Fibroblast of the aortic adventitia (primary cell): ENCODE data around the gene C3orf80. TPM values are rescaled to one million over a fixed set of nuclear protein-coding genes. Genes with fewer than 3 reads are reported as not detected.
"Not testable (repeated sequence)": the region's sequence is repeated elsewhere in the genome, so short reads cannot be mapped to it uniquely, and the experiment has no call there.

ENCODE experiments used
- DNase-seq: peaks from one replicate; pipeline ENCODE4 v3.0.0-alpha.2; 2010; ENCODE audit warnings: low read depth
- H3K4me3 ChIP-seq: 2 replicates; pipeline ENCODE4 v1.5.1; 2011; ENCODE audit warnings: low read depth, mild to moderate bottlenecking, control low read depth, low read length, moderate library complexity
- total RNA-seq: library from RNA; depleted of rRNA; stranded (reverse); fragments of >200 nt; gene quantifications from 2 replicates; pipeline ENCODE4 v1.2.3, GENCODE V29; 2012; ENCODE audit warnings: low replicate concordance
- TF ChIP-seq, protein P1 (sequence below): IDR thresholded peaks from 2 replicates; pipeline ENCODE4 v1.5.1; 2011; ENCODE audit warnings: mild to moderate bottlenecking, low read length, control low read depth, inconsistent platforms; ENCODE audit not compliant: insufficient read depth

The C3orf80 gene
- total RNA-seq, 1 donor: 0.63 TPM

DNA sequence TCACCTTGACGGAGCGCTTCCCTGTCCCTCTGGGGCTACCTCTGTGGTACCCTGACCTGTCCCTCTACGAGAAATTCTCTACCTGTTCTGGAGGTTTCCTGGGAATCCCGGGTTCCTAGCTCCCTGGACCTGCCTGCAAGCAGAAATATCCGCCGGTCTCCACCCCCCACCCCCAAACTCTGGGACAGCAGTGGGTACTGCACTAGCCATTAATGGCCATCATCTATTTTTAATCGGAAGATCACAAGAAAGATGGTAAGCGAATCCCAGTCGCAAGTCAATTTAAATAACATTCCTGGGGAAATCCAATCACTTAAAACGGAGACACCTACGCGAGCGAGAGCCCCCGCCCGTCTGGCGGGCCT is 429 bp upstream of the C3orf80 start:
- H3K4me3 ChIP-seq: peak overlapping the region; percentile 66
- no peak for DNase-seq
- TF ChIP-seq, protein P1, sequence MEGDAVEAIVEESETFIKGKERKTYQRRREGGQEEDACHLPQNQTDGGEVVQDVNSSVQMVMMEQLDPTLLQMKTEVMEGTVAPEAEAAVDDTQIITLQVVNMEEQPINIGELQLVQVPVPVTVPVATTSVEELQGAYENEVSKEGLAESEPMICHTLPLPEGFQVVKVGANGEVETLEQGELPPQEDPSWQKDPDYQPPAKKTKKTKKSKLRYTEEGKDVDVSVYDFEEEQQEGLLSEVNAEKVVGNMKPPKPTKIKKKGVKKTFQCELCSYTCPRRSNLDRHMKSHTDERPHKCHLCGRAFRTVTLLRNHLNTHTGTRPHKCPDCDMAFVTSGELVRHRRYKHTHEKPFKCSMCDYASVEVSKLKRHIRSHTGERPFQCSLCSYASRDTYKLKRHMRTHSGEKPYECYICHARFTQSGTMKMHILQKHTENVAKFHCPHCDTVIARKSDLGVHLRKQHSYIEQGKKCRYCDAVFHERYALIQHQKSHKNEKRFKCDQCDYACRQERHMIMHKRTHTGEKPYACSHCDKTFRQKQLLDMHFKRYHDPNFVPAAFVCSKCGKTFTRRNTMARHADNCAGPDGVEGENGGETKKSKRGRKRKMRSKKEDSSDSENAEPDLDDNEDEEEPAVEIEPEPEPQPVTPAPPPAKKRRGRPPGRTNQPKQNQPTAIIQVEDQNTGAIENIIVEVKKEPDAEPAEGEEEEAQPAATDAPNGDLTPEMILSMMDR: no peak

DNA sequence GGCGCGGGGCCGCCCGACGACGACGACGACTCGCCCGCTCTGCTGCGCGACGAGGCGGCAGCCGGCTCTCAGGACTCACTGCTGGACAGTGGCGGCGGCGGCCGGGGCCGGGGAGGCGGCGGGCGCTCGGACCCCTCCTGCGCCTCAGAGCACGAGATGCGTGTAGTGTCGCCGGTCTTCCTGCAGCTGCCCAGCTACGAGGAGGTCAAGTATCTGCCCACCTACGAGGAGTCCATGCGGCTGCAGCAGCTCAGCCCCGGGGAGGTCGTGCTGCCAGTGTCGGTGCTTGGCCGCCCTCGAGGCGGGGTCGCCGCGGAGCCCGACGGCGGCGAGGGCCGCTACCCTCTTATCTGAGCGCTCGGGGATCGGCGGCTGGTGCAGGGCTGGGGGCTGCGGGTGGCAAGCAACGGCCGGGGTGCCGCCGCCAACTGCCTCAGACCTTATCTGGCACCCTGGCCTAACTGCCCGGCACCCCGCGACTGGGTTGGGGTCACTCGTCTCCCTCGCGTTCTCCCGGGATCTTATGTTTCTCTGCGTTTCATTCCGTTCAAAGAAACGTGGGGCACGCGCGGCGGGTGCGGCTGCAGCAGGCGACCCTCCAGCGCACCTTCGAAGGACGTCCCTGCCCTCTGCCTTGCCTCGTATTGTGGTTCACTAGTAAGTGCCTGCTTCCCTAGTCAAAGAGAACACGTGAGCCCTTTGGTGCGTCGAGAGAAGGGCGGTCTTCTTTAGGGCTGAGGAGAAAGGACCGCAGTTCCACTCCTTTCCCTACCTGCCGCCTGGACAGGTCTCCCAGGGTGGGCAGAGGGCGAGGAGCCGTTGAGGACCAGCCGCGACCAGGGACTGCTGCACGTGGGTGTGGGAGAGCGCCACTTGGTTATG is 1.0 kb downstream of the C3orf80 start:
- DNase-seq: no peak
- TF ChIP-seq, protein P1: no peak
- peak overlapping the region; percentile 66 for H3K4me3 ChIP-seq

DNA sequence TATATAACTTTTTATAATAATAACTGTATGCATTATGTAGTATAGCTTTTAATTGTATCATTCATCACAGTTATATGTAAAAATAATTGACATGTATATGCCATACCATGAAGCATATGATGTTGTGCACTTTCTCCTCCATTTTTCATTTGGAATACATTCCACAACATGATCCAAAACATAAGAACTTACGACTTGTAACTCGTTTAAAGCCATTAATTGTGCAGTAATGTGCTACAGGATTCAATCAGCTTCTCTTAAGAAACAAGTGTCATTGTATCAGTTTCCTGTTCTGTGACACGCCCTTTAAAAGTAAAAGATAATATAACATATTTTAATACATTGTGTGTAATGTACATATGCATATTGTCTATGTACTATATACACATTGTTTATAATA is 2.2 kb downstream of the C3orf80 start:
- no peak for DNase-seq
- TF ChIP-seq, protein P1: no peak
- no peak overlapping the region for H3K4me3 ChIP-seq

DNA sequence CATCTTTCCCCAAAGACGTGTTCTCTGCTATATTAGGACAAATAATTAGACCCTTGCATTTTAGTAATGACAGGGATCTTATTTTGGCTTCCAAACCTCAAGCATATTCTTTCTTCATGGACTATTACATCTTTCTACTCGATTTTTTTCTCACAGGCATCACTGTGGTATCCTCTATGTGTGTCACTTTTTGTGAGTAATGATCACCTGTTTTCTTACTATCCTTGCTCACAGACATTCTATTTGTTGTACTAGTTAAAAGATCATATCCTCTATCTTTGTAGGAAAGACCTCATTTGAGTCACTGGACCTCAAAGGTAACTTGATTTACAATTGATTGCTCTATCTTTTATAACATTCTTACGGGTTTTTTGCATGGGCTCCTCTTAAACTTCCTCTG is 6.8 kb downstream of the C3orf80 start:
- TF ChIP-seq, protein P1: no peak
- no peak overlapping the region for H3K4me3 ChIP-seq
- no peak for DNase-seq

DNA sequence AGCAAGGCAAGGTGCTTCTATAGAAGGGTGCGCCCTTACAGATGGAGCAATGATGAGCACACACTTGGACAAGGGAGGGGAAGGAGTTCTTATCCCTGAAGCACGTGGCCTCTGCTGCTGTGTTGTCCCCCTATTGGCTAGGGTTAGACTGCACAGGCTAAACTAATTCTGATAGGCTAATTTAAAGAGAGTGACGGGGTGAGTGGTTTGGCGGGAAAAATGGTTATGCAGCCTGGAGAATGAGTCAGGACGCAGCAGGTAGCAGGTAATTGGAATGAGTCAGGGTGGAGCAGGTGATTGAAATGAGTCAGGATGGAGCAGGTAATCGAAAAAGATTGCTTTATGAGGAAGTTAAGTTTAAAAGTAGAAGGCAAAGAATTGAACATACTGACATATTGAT is 15.5 kb downstream of the C3orf80 start:
- DNase-seq, H3K4me3 ChIP-seq: not testable (repeated sequence)
- TF ChIP-seq, protein P1: peak; percentile 2

DNA sequence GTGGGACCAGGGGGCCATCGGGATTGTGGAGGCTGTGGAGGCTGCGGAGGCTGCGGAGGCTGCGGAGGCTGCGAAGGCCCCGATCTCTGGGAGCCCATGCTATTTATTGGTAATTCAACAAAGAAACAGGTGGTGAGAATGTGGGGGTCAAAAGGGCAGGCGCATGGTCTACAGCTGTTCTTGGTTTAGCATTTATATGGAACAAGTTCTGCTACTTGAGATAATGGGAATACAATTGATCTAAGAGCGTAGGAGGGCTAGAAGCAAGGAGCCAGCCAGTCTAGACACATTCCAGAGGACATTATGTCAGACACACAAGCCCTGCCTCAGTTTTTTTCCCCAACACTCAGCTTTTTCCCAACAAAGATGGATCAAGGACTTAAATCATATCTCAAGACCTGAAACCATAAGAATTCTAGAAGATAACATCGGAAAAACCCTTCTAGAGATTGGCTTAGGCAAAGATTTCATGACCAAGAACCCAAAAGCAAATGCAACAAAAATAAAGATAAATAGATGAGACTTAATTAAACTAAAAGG is 20.1 kb downstream of the C3orf80 start:
- H3K4me3 ChIP-seq: no peak overlapping the region
- DNase-seq: peak; percentile 38
- TF ChIP-seq, protein P1: no peak
